ENCODE data around the gene TENT5A.
"Not testable (repeated sequence)": the region's sequence is repeated elsewhere in the genome, so short reads cannot be mapped to it uniquely, and the experiment has no call there.

Gene TENT5A

GRCh38 chr6:81752084-81752920 is at the start of gene TENT5A:
TSS of gene TENT5A (minus strand) at chr6:81752681. CDS start at chr6:81752141, 540 bp downstream.
- peak; percentile 72 for DNase-seq

GRCh38 chr6:81801489-81801888 is 49.0 kb upstream of the TENT5A start:
- DNase-seq, result no peak

- no peak for DNase-seq
Observed at GRCh38 chr6:81800666-81801065, 48.2 kb upstream of the TENT5A start.

- DNase-seq, result no peak
Observed at GRCh38 chr6:81799323-81799722, 46.8 kb upstream of the TENT5A start.

GRCh38 chr6:81797591-81797990 is 45.1 kb upstream of the TENT5A start:
- DNase-seq, result no peak

GRCh38 chr6:81795890-81796289 is 43.4 kb upstream of the TENT5A start:
- no peak for DNase-seq

GRCh38 chr6:81793821-81794475 is 41.5 kb upstream of the TENT5A start:
- DNase-seq, result no peak

GRCh38 chr6:81792826-81793225 is 40.3 kb upstream of the TENT5A start:
- no peak for DNase-seq

GRCh38 chr6:81791756-81792155 is 39.3 kb upstream of the TENT5A start:
- no peak for DNase-seq

GRCh38 chr6:81790034-81790433 is 37.6 kb upstream of the TENT5A start:
- no peak for DNase-seq

GRCh38 chr6:81789291-81789690 is 36.8 kb upstream of the TENT5A start:
- DNase-seq, result no peak

GRCh38 chr6:81788748-81789147 is 36.3 kb upstream of the TENT5A start:
- DNase-seq, result no peak

- DNase-seq, result no peak
Observed at GRCh38 chr6:81787313-81788068, 35.0 kb upstream of the TENT5A start.

GRCh38 chr6:81786150-81786549 is 33.7 kb upstream of the TENT5A start:
- no peak for DNase-seq

GRCh38 chr6:81785377-81785776 is 32.9 kb upstream of the TENT5A start:
- DNase-seq, result no peak

- no peak for DNase-seq
Observed at GRCh38 chr6:81783893-81784292, 31.4 kb upstream of the TENT5A start.

GRCh38 chr6:81781624-81782023 is 29.1 kb upstream of the TENT5A start:
- no peak for DNase-seq

GRCh38 chr6:81777586-81778268 is 25.2 kb upstream of the TENT5A start:
- no peak for DNase-seq

- DNase-seq, result not testable (repeated sequence)
Observed at GRCh38 chr6:81776219-81776618, 23.7 kb upstream of the TENT5A start.

GRCh38 chr6:81774542-81774941 is 22.1 kb upstream of the TENT5A start:
- peak; percentile 56 for DNase-seq

- no peak for DNase-seq
Observed at GRCh38 chr6:81773887-81774286, 21.4 kb upstream of the TENT5A start.

- no peak for DNase-seq
Observed at GRCh38 chr6:81772741-81773140, 20.3 kb upstream of the TENT5A start.

GRCh38 chr6:81771097-81771496 is 18.6 kb upstream of the TENT5A start:
- no peak for DNase-seq
